ENCODE results near the gene CAPN12. TPM values are rescaled to one million over a fixed set of nuclear protein-coding genes. Genes with fewer than 3 reads are reported as not detected.

The CAPN12 gene
- polyA plus RNA-seq, 1 donor (not counting 4 experiments of a cell fraction or from before 2014, with no cell fraction given), result 5.6 TPM

DNA sequence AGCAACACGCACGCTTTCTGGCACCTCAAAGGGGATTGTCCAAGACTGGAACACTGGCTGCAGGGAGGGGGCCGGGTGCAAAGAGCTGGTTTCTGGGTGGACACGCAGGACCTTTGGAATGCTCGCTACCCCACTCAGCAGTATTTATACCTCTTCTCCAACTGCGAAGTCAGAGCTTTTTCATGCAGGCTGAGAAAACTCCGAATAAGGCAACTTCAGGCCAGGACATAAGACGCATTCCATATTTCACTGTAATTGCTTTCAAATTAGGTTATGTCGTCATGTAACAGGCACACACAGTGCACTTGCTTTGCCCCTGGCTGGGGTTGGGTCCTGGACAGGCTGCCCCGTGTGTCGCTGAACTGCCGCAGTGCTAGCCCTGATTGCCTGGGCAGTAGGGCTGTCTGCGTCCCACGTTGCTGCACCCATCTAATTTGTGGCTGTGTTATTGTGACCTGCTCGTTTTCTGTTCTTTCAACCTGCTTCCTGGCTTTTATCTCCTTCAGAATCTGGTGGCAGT is 52.3 kb downstream of the CAPN12 start:
- H4K20me1 ChIP-seq (ENCODE audit: control insufficient read depth, extremely low read depth, insufficient read depth, low read length), result no peaks in the 10 kb centered on the region
- peaks cover 100% of the 10 kb centered on the region for H3K4me1 ChIP-seq (ENCODE audit: control insufficient read depth, extremely low read depth, insufficient read depth, low read length)
- H3K4me2 ChIP-seq (ENCODE audit: control insufficient read depth, extremely low read depth, insufficient read depth, low read depth, low read length), result peak overlapping the region; percentile 50
- H3K9ac ChIP-seq (ENCODE audit: control insufficient read depth, extremely low read depth, insufficient read depth, low read length), result peak overlapping the region; percentile 78
- DNase-seq (ENCODE audit: low read depth, low spot score) (no peak), FAIRE-seq (peak; percentile 87)
- H3K9me1 ChIP-seq (ENCODE audit: control insufficient read depth, extremely low read depth, insufficient read depth, low read length), result no peaks in the 10 kb centered on the region
- dilution Hi-C loops (cut with MboI; ENCODE audit: extremely low pct_ligation_motif_present, low sequenced_read_pairs), result no loop called here
- no peaks in the 10 kb centered on the region for H3K27me3 ChIP-seq (ENCODE audit: control insufficient read depth, extremely low read depth, insufficient read depth, low read length)
- H3K79me2 ChIP-seq (ENCODE audit: control insufficient read depth, insufficient read depth, low read length), result peaks cover 89% of the 10 kb centered on the region
- H3K9me3 ChIP-seq (ENCODE audit: control insufficient read depth, low read depth, low read length), result no peaks in the 10 kb centered on the region
- no peak overlapping the region for H3K4me3 ChIP-seq (ENCODE audit: control insufficient read depth in 2 of 3, extremely low read depth in 1 of 3, insufficient read depth in 2 of 3, low read depth in 1 of 3, low read length in 3 of 3)
- H3K27ac ChIP-seq (ENCODE audit: control insufficient read depth, insufficient read depth, low read length), result peak overlapping the region; percentile 100
- peaks cover 20 to 47% of the 10 kb centered on the region in 2 experiments for H3K36me3 ChIP-seq (ENCODE audit: control insufficient read depth in 2 of 2, extremely low read depth in 1 of 2, insufficient read depth in 2 of 2, low read length in 2 of 2)
- TF ChIP-seq, protein P1, sequence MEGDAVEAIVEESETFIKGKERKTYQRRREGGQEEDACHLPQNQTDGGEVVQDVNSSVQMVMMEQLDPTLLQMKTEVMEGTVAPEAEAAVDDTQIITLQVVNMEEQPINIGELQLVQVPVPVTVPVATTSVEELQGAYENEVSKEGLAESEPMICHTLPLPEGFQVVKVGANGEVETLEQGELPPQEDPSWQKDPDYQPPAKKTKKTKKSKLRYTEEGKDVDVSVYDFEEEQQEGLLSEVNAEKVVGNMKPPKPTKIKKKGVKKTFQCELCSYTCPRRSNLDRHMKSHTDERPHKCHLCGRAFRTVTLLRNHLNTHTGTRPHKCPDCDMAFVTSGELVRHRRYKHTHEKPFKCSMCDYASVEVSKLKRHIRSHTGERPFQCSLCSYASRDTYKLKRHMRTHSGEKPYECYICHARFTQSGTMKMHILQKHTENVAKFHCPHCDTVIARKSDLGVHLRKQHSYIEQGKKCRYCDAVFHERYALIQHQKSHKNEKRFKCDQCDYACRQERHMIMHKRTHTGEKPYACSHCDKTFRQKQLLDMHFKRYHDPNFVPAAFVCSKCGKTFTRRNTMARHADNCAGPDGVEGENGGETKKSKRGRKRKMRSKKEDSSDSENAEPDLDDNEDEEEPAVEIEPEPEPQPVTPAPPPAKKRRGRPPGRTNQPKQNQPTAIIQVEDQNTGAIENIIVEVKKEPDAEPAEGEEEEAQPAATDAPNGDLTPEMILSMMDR (optimal IDR thresholded peaks at IDR 0.05 in 1 of 3, IDR thresholded peaks at IDR 0.05 in 1 of 3, conservative IDR thresholded peaks at IDR 0.05 in 1 of 3; ENCODE audit: extremely low read depth in 1 of 3, insufficient read depth in 2 of 3, low read length in 3 of 3), result no peak
- TF ChIP-seq EZH2 (IDR thresholded peaks at IDR 0.05; ENCODE audit: low read length), result no peak
- H2AFZ ChIP-seq (ENCODE audit: control insufficient read depth, low read length), result no peak overlapping the region

DNA sequence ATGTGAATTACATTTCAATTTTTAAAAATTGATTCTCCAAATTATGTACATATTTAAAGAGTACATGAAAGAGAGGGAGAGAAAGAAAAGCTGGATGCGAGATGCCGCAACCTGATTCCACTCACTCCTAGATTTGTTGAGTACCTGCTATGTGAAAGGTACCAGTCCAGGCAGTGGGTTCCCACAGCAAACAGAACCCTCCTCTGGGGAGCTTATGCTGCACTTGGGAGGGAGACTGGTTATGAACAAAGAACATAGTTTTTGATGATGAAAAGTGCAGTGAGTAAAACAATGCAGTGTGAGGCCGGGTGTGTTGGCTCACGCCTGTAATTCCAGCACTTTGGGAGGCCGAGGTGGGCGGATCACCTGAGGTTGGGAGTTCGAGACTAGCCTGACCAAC is 53.4 kb downstream of the CAPN12 start:
- peak overlapping the region; percentile 12 for H3K4me2 ChIP-seq (ENCODE audit: control insufficient read depth, extremely low read depth, insufficient read depth, low read depth, low read length)
- H3K36me3 ChIP-seq (ENCODE audit: control insufficient read depth in 2 of 2, extremely low read depth in 1 of 2, insufficient read depth in 2 of 2, low read length in 2 of 2), result peaks cover 19 to 45% of the 10 kb centered on the region in 2 experiments
- no peak for TF ChIP-seq EZH2 (IDR thresholded peaks at IDR 0.05; ENCODE audit: low read length)
- TF ChIP-seq, protein P1 (optimal IDR thresholded peaks at IDR 0.05 in 1 of 3, IDR thresholded peaks at IDR 0.05 in 1 of 3, conservative IDR thresholded peaks at IDR 0.05 in 1 of 3; ENCODE audit: extremely low read depth in 1 of 3, insufficient read depth in 2 of 3, low read length in 3 of 3), result no peak
- H3K9me3 ChIP-seq (ENCODE audit: control insufficient read depth, low read depth, low read length), result no peaks in the 10 kb centered on the region
- H2AFZ ChIP-seq (ENCODE audit: control insufficient read depth, low read length), result no peak overlapping the region
- peak overlapping the region; percentile 100 for H3K27ac ChIP-seq (ENCODE audit: control insufficient read depth, insufficient read depth, low read length)
- H3K27me3 ChIP-seq (ENCODE audit: control insufficient read depth, extremely low read depth, insufficient read depth, low read length), result no peaks in the 10 kb centered on the region
- dilution Hi-C loops (cut with MboI; ENCODE audit: extremely low pct_ligation_motif_present, low sequenced_read_pairs), result no loop called here
- H3K9me1 ChIP-seq (ENCODE audit: control insufficient read depth, extremely low read depth, insufficient read depth, low read length), result no peaks in the 10 kb centered on the region
- H3K4me1 ChIP-seq (ENCODE audit: control insufficient read depth, extremely low read depth, insufficient read depth, low read length), result peaks cover 100% of the 10 kb centered on the region
- H4K20me1 ChIP-seq (ENCODE audit: control insufficient read depth, extremely low read depth, insufficient read depth, low read length), result no peaks in the 10 kb centered on the region
- H3K4me3 ChIP-seq (ENCODE audit: control insufficient read depth in 2 of 3, extremely low read depth in 1 of 3, insufficient read depth in 2 of 3, low read depth in 1 of 3, low read length in 3 of 3), result no peak overlapping the region
- peaks cover 89% of the 10 kb centered on the region for H3K79me2 ChIP-seq (ENCODE audit: control insufficient read depth, insufficient read depth, low read length)
- H3K9ac ChIP-seq (ENCODE audit: control insufficient read depth, extremely low read depth, insufficient read depth, low read length), result peak overlapping the region; percentile 78
- FAIRE-seq (no peak), DNase-seq (ENCODE audit: low read depth, low spot score) (no peak)
